Stimulated activated naive CD8-positive, alpha-beta T cell treated with anti-CD3 and anti-CD28 coated beads, Interleukin-15, amount 100 ng/mL, for 72 hours (primary cell): ENCODE measurements around the gene MN1.

Source experiments
- ATAC-seq: fragments of 150-1000 bp; cut with Tn5 transposase; 2 replicates; pipeline ENCODE4 v1.10.0; 2021; ENCODE audit warnings: mild to moderate bottlenecking, moderate library complexity
- DNase-seq, 2 donors: peaks; one replicate each; pipeline ENCODE4 v3.0.0; 2021 to 2022
- H3K27ac Mint-ChIP-seq, 2 donors: one replicate each; pipeline ENCODE4 v1.8.0; 2022; ENCODE audit warnings: mild to moderate bottlenecking in 2 of 2, mixed read lengths in 2 of 2, moderate library complexity in 2 of 2
- H3K27me3 Mint-ChIP-seq: one replicate; pipeline ENCODE4 v1.8.0; 2022; ENCODE audit warnings: mixed read lengths
- H3K4me1 Mint-ChIP-seq: one replicate; pipeline ENCODE4 v1.8.0; 2022; ENCODE audit warnings: mild to moderate bottlenecking, mixed read lengths
- H3K4me3 Mint-ChIP-seq, 2 donors: one replicate each; pipeline ENCODE4 v1.8.0; 2022; ENCODE audit warnings: mild to moderate bottlenecking in 2 of 2, mixed read lengths in 2 of 2, moderate library complexity in 1 of 2
- H3K9me3 Mint-ChIP-seq, 2 donors: one replicate each; pipeline ENCODE4 v1.8.0; 2022; ENCODE audit warnings: mixed read lengths in 2 of 2

MN1 gene

DNA sequence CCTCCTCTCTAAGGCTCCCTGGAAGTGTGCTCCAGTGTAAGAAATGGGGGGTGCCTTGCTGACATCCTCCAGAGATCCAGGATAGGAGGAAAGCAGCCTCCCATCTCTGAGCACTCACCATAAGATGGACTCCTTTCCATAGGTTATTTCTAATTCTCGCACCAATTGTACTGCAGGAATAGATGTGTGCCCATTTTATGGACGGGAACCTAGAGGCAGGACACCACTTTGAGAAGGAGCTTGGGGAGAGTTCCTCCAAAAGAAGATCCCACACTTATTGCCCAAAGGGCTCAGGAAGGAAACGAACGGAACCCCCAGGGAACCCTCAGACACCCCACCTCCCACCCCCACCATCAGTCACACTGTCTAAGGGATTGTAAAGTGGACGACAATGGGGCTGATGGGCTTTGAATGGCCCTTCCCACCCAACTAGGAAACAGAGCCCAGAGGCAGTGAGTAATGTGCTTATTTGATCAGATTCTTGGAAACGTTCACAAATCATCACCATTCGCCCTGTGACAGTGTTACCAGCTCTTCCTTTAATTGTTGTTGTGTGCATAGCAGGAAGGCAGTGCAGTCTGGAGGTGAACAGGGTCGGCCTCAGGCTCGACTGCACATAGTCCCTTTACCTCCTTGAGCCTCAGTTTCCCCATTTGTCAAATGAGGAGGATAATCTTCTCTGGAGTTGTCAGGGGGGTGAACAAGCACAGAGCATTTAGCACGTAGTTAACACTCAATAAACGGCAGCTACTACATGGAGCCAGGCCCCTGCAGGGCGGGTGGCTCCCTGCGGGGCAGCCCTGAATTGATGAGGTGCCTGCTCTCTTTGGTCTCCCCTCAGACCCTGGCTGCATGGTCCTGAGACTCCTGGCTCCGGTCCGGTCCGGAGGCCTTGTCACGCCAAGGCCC lies 8.4 kb upstream of the MN1 start:
- H3K9me3 Mint-ChIP-seq: no peaks in the 10 kb centered on the region
- H3K4me1 Mint-ChIP-seq: peaks cover 1% of the 10 kb centered on the region
- DNase-seq (no peak), ATAC-seq (no peak)
- no peak overlapping the region for H3K4me3 Mint-ChIP-seq
- H3K27me3 Mint-ChIP-seq: peaks cover 18% of the 10 kb centered on the region
- no peak overlapping the region for H3K27ac Mint-ChIP-seq

DNA sequence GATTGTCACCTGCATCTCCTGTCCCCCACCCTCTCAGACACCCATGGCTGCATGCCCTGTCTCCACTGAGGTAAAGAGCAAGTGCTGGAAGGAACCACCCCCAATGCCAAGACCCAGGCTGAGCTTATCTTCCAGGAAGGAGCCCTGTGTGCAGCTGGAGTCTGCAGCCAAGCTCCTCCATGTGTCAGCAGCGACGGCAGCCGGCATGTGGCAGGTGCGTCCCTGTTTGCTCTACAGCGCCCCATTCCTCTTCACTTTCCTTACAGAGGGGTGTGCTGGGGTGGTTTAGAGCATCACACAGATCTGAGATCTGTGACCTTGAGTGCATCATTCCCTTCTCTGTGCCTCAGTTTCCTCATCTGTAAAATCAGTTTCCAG lies 7.7 kb upstream of the MN1 start:
- DNase-seq (no peak), ATAC-seq (no peak)
- Mint-ChIP-seq H3K9me3 (no peaks in the 10 kb centered on the region), H3K27ac (no peak overlapping the region), H3K4me1 (peaks cover 8% of the 10 kb centered on the region), H3K4me3 (no peak overlapping the region), H3K27me3 (peaks cover 26% of the 10 kb centered on the region)

DNA sequence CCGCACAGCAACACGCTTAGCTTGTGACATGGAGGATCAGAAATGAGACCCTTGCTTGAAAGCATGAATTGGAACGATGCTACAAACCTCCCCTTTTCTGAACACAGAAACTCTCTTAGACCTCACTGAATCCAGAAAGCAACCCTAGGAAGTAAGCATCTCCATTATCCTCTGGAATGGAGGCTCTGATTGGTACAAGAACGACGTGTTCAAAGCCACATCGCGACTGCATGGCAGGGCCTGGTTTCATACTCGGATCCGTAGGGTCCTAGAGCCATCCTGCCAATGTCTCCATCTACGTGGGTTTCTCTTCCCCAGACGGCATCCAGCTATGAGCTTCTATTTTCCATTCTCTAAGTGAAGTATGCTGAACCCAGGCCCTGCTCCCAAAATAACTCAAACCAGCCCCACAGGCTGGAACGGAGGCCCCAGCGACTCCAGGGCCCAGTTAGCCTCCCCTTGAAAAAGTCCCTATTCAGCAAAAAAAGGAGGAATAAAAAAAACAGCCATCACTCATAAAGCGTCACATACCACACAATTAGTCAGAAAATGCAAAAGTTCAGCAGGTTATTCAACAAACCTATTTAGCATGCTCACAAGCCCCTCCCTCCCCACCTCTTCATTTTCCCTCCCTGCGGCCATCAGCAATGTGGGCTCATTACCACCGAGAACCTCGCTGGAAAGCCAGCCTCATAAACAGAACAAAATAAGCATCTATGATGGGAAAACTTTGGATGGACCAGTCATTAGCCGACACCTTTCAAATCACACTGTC lies 7.1 kb upstream of the MN1 start:
- Mint-ChIP-seq H3K27ac (no peak overlapping the region), H3K9me3 (no peaks in the 10 kb centered on the region), H3K4me3 (no peak overlapping the region), H3K4me1 (peaks cover 8% of the 10 kb centered on the region), H3K27me3 (peaks cover 31% of the 10 kb centered on the region)
- DNase-seq (no peak), ATAC-seq (no peak)

DNA sequence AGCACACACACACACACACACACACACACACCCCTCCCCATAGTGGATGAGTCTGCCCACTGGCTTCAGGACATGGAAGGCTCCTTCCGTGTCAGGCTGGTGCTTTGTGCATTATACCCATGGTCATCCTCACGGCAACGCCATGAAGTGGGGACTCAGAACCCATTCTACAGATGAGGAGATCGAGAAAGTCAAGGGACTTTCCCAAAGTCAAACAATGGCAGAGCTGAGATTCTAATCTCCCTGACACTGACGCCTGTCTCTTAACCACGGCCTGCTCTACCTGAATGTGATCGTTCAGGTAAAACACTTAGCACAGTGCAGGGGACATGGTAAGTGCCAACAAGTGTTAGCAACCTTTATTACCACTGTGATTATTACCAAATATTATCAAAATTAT lies 4.3 kb upstream of the MN1 start:
- peaks cover 17% of the 10 kb centered on the region for H3K4me1 Mint-ChIP-seq
- peaks cover 42% of the 10 kb centered on the region for H3K27me3 Mint-ChIP-seq
- DNase-seq (no peak), ATAC-seq (no peak)
- no peaks in the 10 kb centered on the region for H3K9me3 Mint-ChIP-seq
- no peak overlapping the region for H3K27ac Mint-ChIP-seq
- H3K4me3 Mint-ChIP-seq: no peak overlapping the region

DNA sequence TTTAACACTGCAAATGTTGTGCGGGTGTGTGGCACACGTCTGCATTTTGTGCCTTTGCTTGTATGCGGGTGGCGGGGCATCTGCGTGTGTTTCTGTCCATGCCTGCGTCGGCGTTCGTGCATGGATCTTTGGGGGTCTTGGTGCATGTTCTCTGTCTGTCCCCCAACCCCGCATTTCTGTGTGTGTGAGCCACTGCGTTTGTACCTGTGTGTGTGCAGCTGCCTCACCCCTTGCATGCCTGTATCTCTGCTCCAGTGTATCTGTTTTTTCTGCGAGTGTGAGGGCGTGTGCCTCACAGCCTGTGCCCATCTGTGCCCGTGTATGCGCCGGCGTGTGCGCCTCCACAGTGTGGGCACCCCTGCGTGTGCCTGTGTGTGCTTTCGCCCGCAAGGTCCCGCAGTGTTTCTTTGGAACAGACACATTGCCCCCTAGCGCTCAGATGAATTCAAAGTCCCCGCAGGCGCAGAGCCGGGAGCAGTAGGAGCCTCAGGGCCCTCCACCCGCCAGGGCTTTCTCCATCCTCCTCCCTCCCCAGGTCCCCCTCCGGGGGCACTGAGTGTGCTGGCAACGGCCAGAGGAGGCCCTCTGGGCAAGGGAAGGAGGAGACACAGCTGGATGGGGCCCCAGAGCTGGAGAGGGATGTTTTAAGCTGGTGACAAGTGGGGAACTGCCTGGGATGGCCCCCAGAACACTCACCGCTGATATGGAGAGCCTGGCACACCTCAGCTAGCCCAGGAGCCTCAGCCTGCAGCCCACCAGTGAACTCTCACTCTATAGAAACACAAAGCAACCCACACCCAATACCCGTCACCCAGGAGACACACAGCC lies 3.1 kb upstream of the MN1 start:
- DNase-seq: peak; percentile 51 to 56
- H3K27ac Mint-ChIP-seq: no peak overlapping the region
- H3K4me1 Mint-ChIP-seq: peaks cover 17% of the 10 kb centered on the region
- H3K4me3 Mint-ChIP-seq: no peak overlapping the region
- peaks cover 49% of the 10 kb centered on the region for H3K27me3 Mint-ChIP-seq
- peak; percentile 56 for ATAC-seq
- no peaks in the 10 kb centered on the region for H3K9me3 Mint-ChIP-seq

DNA sequence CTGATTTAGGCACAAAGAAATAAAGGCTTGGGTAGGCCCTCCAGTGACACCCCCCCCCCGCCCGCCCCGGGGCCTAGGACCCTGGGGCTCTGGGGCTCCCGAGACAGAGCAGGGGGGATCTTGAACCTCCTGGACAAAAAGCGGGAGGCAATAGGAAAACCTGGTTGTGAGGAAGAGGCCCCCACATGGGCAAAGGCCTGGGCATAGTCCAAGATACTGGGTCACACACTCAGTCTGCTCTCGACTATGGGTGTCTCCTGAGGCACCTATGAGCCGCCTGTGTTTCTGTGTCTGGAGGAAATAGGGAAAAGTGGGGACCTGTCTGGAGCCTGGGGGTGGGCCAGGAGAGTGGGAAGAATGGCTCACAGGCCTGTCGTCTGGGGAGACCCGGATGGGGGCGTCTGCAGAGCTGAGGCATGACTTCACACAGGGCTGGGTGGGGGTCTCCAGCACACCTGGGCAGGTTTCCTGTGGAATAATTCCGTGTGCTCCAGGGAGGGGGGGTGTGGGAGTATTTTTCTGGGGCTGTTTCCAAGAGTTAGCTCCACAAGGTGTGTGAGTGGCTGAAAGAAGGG lies 2.4 kb upstream of the MN1 start:
- no peak for ATAC-seq
- H3K27ac Mint-ChIP-seq: no peak overlapping the region
- no peak overlapping the region for H3K4me3 Mint-ChIP-seq
- H3K27me3 Mint-ChIP-seq: peaks cover 50% of the 10 kb centered on the region
- no peaks in the 10 kb centered on the region for H3K9me3 Mint-ChIP-seq
- peaks cover 17% of the 10 kb centered on the region for H3K4me1 Mint-ChIP-seq
- DNase-seq: no peak

DNA sequence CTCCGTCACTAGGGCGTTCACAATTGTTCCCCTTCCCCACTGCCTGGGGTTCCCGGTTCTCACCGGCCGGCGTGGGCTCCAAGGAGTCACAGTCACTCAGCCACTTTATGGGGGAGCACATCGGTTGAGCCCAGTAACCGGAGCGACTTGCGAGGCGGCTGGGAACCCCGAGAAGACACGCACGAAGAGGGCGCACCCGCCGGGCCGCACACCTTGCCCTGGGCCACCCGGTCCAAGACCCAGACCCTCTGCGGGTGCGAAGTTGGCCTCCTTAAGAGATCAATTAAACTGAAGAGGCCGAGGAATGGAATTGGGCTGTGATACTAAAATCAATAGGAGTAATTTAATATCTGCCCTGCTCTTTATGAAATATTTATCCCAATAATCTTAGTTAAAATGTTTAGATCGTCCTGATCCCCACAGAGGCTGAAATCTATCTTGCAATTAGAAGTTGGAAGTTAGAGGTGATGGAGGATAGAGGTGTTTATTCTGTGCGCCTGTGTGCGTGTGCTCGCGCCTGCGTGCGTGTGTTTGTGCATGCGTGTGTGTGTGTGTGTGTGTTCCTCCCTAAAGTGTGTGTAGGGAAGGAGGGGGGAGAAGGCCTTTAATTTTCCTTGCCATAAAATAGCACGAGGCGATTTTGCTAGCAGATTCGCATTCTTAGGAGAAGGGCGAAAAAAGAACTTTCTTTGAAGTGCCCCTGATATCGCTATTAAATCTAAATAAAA lies 954 bp upstream of the MN1 start:
- Mint-ChIP-seq H3K27me3 (peaks cover 47% of the 10 kb centered on the region), H3K9me3 (no peaks in the 10 kb centered on the region), H3K4me1 (peaks cover 17% of the 10 kb centered on the region), H3K27ac (peak overlapping the region in 1 of 2 donors; percentile 37), H3K4me3 (peak overlapping the region; percentile 80 to 86)
- ATAC-seq: peak; percentile 12
- peak in 1 of 2 donors; percentile 17 for DNase-seq

DNA sequence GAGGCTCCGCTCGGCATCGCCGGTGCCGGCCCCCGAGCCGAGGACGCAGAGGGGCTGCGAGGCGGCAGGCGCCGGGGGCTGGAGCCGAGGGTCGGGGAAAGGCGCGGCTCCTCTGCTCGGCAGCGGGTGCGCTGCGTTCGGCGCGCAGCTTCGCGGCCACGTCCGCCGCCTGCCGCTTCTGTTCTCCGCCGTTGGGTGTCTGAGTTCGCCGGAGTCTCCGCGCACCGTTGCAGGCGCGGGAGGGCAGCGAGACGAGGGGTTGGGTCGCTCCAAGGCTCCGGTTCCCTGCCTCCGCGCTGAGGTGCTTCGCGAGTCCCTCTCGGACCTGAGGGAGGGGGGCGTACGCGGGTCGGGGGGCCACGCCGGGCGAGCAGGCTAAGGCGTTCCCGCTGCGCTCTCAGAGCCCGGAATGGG lies 347 bp downstream of the MN1 start:
- DNase-seq (peak; percentile 31 to 47), ATAC-seq (peak; percentile 52)
- Mint-ChIP-seq H3K4me3 (peak overlapping the region; percentile 80 to 86), H3K9me3 (no peaks in the 10 kb centered on the region), H3K27me3 (peaks cover 47% of the 10 kb centered on the region), H3K27ac (no peak overlapping the region), H3K4me1 (peaks cover 17% of the 10 kb centered on the region)

DNA sequence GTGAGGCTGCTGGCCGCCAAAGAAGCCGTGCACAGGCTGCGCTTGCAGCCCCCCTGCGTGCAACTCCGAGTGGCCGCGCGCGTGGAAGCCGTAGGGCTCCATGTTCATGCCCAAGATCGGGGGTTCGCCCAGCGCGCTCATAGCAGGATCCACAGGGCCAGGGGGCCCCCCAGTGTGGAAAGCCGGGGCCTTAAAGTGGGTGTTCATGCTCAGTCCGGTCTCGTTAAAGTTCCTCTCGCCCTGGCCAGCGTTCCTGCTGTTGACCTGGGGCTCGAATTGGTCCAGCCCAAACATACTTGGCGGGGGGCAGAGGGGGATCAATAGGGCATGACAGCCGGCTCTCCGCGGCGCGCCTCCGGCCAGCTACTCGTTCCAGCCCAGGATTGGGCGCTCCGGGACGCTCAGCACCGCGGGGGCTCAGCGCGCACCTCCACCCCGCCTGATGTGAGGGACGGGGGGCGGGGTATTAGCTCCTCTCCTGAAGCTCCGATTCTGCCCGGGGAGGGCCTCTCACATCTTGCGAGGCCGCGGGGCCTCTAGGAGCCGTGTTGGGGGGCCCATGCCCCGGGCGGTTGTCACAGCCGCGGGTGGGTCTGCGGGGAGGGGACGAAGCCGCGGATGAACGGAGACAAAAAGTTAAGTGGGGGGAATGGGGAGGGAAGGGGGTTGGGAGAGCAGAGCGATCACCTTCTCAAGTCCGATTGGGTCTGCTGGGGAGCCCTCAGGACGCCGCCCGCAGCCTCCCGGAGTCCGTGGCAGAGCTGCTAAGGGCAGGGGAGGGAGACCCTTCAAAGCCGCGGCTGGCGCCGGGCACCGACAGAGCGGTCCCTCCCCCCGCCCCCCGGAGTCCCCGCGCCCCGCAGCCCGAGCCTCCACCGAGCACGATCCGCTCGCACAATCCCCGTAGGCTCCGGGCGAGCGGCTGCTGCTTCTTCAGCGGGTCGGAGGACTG lies 1.0 kb downstream of the MN1 start:
- no peaks in the 10 kb centered on the region for H3K9me3 Mint-ChIP-seq
- peaks cover 43% of the 10 kb centered on the region for H3K27me3 Mint-ChIP-seq
- H3K4me1 Mint-ChIP-seq: peaks cover 17% of the 10 kb centered on the region
- peak overlapping the region; percentile 80 to 86 for H3K4me3 Mint-ChIP-seq
- no peak overlapping the region for H3K27ac Mint-ChIP-seq
- ATAC-seq (peak; percentile 16), DNase-seq (no peak)

DNA sequence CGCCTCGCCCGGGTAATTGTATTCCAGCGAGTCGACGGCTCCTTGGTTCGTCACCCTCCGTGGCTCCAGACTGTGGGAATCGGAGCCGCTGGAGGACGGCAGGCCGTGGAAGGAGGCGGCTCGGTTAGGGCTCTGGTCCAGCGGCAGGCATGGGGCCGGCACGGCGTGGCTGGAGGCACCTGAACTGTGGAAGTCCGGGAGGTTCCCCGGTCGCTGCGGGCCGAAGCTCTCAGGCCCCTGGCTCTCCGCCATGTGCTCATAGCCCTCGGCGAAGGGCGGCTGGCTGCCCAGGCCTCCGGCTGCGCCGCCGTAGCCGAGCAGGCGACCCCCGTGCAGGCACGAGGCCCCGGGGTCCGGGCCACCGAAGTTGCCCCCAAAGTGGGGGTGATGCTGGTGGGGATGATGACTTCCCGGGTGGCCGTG lies 1.7 kb downstream of the MN1 start:
- peaks cover 36% of the 10 kb centered on the region for H3K27me3 Mint-ChIP-seq
- H3K4me3 Mint-ChIP-seq: no peak overlapping the region
- H3K4me1 Mint-ChIP-seq: peaks cover 15% of the 10 kb centered on the region
- H3K27ac Mint-ChIP-seq: no peak overlapping the region
- DNase-seq (no peak), ATAC-seq (no peak)
- H3K9me3 Mint-ChIP-seq: no peaks in the 10 kb centered on the region

DNA sequence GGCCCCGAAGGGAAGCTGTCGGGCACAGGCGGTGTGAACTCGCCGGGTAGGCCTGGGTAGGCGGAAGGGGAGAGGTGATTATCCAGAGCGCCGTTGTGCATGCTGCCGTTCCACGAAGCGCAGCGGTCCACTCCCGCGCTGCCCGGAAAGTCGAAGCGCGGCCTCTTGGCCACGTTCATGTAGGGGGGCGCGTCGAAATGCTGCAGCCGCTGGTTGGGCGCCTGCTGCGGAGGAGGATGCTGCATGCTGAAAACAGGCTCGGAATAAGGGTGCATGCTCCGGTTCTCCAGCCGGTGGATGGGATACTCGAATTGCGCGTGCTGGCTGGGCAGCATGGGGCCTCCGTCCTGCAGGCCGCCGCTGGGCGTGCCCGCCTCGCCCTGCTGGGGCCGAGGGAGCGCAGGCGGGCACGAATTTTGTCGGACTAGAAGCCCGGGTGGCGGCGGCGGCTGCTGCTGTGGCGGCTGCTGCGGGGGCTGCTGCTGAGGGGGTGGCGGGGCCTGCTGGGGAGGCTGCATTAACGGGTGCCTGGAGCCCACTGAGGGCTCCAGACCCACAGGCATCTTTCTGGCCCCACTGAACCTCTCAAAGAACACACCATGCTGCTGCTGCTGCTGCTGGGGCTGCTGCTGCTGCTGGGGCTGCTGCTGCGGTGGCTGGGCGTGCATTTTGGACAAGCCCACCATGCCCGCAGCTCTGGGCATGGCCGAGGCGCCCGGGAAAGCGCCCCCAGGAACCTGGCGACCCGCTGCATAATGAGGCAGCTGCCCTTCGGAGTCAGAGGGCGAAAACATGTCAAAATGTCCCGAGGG lies 2.3 kb downstream of the MN1 start:
- DNase-seq: no peak
- no peak for ATAC-seq
- Mint-ChIP-seq H3K27ac (no peak overlapping the region), H3K4me3 (peak overlapping the region in 1 of 2 donors; percentile 49), H3K27me3 (peaks cover 30% of the 10 kb centered on the region), H3K4me1 (peaks cover 9% of the 10 kb centered on the region), H3K9me3 (no peaks in the 10 kb centered on the region)

DNA sequence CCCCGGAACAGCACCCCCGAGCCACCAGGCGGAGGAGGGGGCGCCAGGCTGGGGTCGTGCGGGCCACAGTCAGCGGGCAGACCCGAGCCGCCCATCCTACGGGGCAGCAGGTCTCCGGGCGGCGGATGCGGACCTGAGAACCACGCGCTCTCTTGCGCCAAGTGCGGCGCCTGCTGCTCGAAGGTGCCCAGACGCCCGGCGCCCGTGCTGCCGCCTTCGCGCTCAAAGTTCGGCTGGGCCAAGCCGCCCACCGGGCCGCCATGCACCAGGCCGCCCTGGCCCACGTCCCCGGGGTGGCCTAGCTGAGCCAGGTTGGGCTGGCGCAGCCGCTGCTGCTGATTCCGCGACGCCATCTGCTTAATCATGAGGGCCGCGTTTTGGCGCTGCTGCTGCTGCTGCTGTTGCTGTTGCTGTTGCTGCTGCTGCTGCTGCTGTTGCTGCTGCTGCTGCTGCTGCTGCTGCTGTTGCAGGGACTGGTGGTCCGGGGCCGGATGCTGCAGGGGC lies 3.0 kb downstream of the MN1 start:
- Mint-ChIP-seq H3K9me3 (no peaks in the 10 kb centered on the region), H3K4me3 (peak overlapping the region in 1 of 2 donors; percentile 49), H3K27me3 (peaks cover 25% of the 10 kb centered on the region), H3K4me1 (peaks cover 9% of the 10 kb centered on the region), H3K27ac (no peak overlapping the region)
- DNase-seq (no peak), ATAC-seq (no peak)
